Uterus (tissue), 2 donors: Measurements from ENCODE around the gene PCDHGA11.

Source experiments
- POLR2A ChIP-seq, 2 donors: fragments of 450-650 bp; IDR thresholded peaks; one replicate each; pipeline ENCODE4 v1.6.1; 2016; ENCODE audit warnings: antibody characterized with exemption in 2 of 2, mild to moderate bottlenecking in 1 of 2, moderate library complexity in 1 of 2
- TF ChIP-seq, protein P1 (sequence below), 4 experiments: fragments of 200-600 bp in 2 of 4; fragments of 450-650 bp in 2 of 4; sonication (generic) in 2 of 4; IDR thresholded peaks; one replicate each; pipeline ENCODE4 v1.5.1; 2016 to 2019; ENCODE audit warnings: antibody characterized with exemption in 4 of 4, mild to moderate bottlenecking in 2 of 4, moderate library complexity in 1 of 4

DNA sequence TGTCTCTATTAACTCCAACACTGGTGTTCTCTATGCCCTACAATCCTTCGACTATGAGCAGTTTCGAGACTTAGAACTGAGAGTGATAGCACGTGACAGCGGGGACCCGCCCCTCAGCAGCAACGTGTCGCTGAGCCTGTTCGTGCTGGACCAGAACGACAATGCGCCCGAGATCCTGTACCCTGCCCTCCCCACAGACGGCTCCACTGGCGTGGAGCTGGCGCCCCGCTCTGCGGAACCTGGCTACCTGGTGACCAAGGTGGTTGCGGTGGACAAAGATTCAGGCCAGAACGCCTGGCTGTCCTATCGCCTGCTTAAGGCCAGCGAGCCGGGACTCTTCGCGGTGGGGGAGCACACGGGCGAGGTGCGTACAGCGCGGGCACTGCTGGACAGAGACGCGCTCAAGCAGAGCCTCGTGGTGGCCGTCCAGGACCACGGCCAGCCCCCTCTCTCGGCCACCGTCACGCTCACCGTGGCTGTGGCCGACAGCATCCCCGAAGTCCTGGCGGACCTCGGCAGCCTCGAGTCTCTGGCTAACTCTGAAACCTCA is 2.0 kb downstream of the PCDHGA11 start:
- TF ChIP-seq, protein P1, sequence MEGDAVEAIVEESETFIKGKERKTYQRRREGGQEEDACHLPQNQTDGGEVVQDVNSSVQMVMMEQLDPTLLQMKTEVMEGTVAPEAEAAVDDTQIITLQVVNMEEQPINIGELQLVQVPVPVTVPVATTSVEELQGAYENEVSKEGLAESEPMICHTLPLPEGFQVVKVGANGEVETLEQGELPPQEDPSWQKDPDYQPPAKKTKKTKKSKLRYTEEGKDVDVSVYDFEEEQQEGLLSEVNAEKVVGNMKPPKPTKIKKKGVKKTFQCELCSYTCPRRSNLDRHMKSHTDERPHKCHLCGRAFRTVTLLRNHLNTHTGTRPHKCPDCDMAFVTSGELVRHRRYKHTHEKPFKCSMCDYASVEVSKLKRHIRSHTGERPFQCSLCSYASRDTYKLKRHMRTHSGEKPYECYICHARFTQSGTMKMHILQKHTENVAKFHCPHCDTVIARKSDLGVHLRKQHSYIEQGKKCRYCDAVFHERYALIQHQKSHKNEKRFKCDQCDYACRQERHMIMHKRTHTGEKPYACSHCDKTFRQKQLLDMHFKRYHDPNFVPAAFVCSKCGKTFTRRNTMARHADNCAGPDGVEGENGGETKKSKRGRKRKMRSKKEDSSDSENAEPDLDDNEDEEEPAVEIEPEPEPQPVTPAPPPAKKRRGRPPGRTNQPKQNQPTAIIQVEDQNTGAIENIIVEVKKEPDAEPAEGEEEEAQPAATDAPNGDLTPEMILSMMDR (IDR thresholded peaks at IDR 0.05): no peak
- no peak for TF ChIP-seq POLR2A (IDR thresholded peaks at IDR 0.05)
